PC-9 (cell line): ENCODE data around the gene UVSSA. TPM values are rescaled to one million over a fixed set of nuclear protein-coding genes. Genes with fewer than 3 reads are reported as not detected.

Experiments used
- BruUV-seq: library from RNA; stranded (reverse); fragments of 400-500 nt; replicated peaks from 2 replicates; lab custom pipeline; 2021; lab: Mats Ljungman, UMichigan
- CTCF ChIA-PET: fragments of 300-600 bp; sonication (Branson Sonifier 250); formaldehyde crosslinking; loops from one replicate; lab custom pipeline; 2022; ENCODE audit warnings: antibody characterized with exemption; lab: Charles Lee
- POLR2A ChIA-PET: fragments of 300-600 bp; sonication (Branson Sonifier 250); formaldehyde crosslinking; loops from one replicate; lab custom pipeline; 2022; ENCODE audit warnings: antibody characterized with exemption; ENCODE audit not compliant: unreplicated experiment; lab: Charles Lee
- DNase-seq, 2 experiments: peaks; one replicate each; pipeline versions ENCODE4 v3.0.0 to v3.0.0-alpha.2; 2015 to 2022; ENCODE audit warnings: mixed read lengths in 1 of 2
- H2AFZ ChIP-seq: fragments of 200-600 bp; sonication (generic); 2 replicates; pipeline ENCODE4 v1.8.1; 2017; ENCODE audit warnings: antibody characterized with exemption
- H3F3A ChIP-seq: fragments of 200-600 bp; sonication (generic); 2 replicates; pipeline ENCODE4 v1.8.1; 2017; ENCODE audit warnings: antibody characterized with exemption, mild to moderate bottlenecking, low read depth; ENCODE audit not compliant: insufficient read depth
- H3K27ac ChIP-seq: fragments of 200-600 bp; sonication (generic); 2 replicates; pipeline ENCODE4 v1.6.1; 2016; ENCODE audit warnings: mixed run types
- H3K27me3 ChIP-seq: fragments of 200-600 bp; sonication (generic); 2 replicates; pipeline ENCODE4 v1.6.1; 2016; ENCODE audit warnings: low read depth, mixed run types; ENCODE audit not compliant: insufficient read depth
- H3K36me3 ChIP-seq: fragments of 200-600 bp; sonication (generic); 2 replicates; pipeline ENCODE4 v1.6.1; 2016; ENCODE audit warnings: low read depth, mixed run types
- H3K4me1 ChIP-seq: fragments of 200-600 bp; sonication (generic); replicated peaks from 2 replicates; pipeline ENCODE4 v1.6.1; 2016; ENCODE audit warnings: mixed run types; ENCODE audit not compliant: insufficient read depth
- H3K4me2 ChIP-seq: fragments of 200-600 bp; sonication (generic); 2 replicates; pipeline ENCODE4 v1.6.1; 2017; ENCODE audit warnings: mixed run types
- H3K4me3 ChIP-seq: fragments of 200-600 bp; sonication (generic); 2 replicates; pipeline ENCODE4 v1.6.1; 2016; ENCODE audit warnings: mixed run types
- H3K79me2 ChIP-seq: fragments of 200-600 bp; sonication (generic); 2 replicates; pipeline ENCODE4 v1.6.1; 2017; ENCODE audit warnings: low read depth, mixed run types
- H3K9me2 ChIP-seq: fragments of 200-600 bp; sonication (generic); 2 replicates; pipeline ENCODE4 v1.8.1; 2017; ENCODE audit warnings: mild to moderate bottlenecking; ENCODE audit not compliant: insufficient read depth
- H3K9me3 ChIP-seq: fragments of 200-600 bp; sonication (generic); 2 replicates; pipeline ENCODE4 v1.8.1; 2016; ENCODE audit warnings: low read depth; ENCODE audit not compliant: insufficient read depth
- H4K20me1 ChIP-seq: fragments of 200-600 bp; sonication (generic); 2 replicates; pipeline ENCODE4 v1.8.1; 2017; ENCODE audit not compliant: insufficient read depth
- EZH2 ChIP-seq: fragments of 200-600 bp; sonication (generic); IDR thresholded peaks from 2 replicates; pipeline ENCODE4 v1.8.0; 2017; ENCODE audit warnings: antibody characterized with exemption, low read depth
- intact Hi-C: fragments of 100-400 bp; cut with micrococcal nuclease; formaldehyde crosslinking; loops from one replicate; pipeline ENCODE4 v1.10.0; 2022; ENCODE audit not compliant: unreplicated experiment
- total RNA-seq: library from RNA; stranded (reverse); gene quantifications from 2 replicates; pipeline ENCODE4 v1.2.3, GENCODE V29; 2021
- TF ChIP-seq, protein P1 (sequence below): fragments of 200-600 bp; sonication (generic); conservative IDR thresholded peaks from 2 replicates; pipeline ENCODE4 v1.6.1; 2017; ENCODE audit warnings: mixed run types, antibody characterized with exemption, mild to moderate bottlenecking, moderate library complexity

UVSSA gene
- total RNA-seq, 1 experiment from 2014 or later = 24.3 TPM

DNA sequence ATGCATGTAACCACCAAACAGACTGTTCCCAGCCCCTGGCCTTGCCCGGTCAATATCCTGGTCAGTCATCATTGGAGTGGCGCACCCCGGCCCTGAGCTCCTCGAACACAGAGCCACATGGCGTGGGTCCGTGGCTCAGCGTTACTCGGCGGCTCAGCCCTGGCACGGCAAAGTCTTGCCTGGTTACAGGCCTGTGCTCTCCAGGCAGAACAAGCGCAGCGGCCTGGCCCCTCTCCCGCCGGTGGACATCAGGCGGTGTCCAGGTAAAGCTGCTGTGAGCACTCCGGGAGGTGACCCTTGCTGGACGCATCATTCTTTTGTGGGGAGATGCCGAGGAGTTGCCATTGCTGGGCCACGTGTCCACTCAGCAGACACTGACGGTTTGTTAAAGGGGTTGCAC lies 6.1 kb upstream of the UVSSA start:
- no peaks in the 10 kb centered on the region for H3K27me3 ChIP-seq
- no TSS peak for BruUV-seq
- H4K20me1 ChIP-seq = no peaks in the 10 kb centered on the region; the same call in 1 of the 2 replicates
- ChIA-PET POLR2A (no interaction called here), CTCF (no interaction called here)
- H3K36me3 ChIP-seq = peaks cover 26% of the 10 kb centered on the region
- no peak overlapping the region for H3K4me2 ChIP-seq
- H3F3A ChIP-seq = peaks cover 58% of the 10 kb centered on the region
- H3K4me3 ChIP-seq = no peak overlapping the region
- intact Hi-C loops = loop anchor here (10.0 kb wide), 1 partner anchor 384 kb away; the partner anchor contains the start of genes TACC3 and TMEM129
- DNase-seq = no peak
- no peak overlapping the region for H2AFZ ChIP-seq
- no peaks in the 10 kb centered on the region for H3K9me2 ChIP-seq
- no peaks in the 10 kb centered on the region; the same call in 1 of the 2 replicates for H3K9me3 ChIP-seq
- H3K27ac ChIP-seq = no peak overlapping the region
- peaks cover 34% of the 10 kb centered on the region for H3K4me1 ChIP-seq
- no peaks in the 10 kb centered on the region for H3K79me2 ChIP-seq
- TF ChIP-seq, protein P1, sequence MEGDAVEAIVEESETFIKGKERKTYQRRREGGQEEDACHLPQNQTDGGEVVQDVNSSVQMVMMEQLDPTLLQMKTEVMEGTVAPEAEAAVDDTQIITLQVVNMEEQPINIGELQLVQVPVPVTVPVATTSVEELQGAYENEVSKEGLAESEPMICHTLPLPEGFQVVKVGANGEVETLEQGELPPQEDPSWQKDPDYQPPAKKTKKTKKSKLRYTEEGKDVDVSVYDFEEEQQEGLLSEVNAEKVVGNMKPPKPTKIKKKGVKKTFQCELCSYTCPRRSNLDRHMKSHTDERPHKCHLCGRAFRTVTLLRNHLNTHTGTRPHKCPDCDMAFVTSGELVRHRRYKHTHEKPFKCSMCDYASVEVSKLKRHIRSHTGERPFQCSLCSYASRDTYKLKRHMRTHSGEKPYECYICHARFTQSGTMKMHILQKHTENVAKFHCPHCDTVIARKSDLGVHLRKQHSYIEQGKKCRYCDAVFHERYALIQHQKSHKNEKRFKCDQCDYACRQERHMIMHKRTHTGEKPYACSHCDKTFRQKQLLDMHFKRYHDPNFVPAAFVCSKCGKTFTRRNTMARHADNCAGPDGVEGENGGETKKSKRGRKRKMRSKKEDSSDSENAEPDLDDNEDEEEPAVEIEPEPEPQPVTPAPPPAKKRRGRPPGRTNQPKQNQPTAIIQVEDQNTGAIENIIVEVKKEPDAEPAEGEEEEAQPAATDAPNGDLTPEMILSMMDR = no peak
- no peak for TF ChIP-seq EZH2

DNA sequence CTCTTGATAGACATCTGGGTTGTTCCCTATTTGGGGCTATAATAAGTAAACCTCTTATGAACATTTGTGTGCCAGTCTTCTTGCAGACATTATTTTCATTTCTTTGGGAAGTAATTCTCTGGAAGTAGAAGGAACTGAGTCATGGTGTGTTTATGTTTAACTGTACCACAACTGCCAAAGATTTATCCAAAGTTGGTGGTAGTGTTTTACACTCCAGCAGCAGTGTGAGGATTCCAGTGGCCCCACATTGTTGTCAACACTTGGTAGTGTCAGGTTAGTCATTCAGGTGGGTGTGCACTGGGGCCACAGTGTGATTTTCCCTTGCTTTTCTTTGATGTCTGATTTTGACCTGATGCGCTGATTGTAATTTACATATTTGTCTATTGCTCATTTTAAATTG lies 5.0 kb upstream of the UVSSA start:
- H3K27me3 ChIP-seq = no peaks in the 10 kb centered on the region
- no peak overlapping the region for H2AFZ ChIP-seq
- H3K4me3 ChIP-seq = no peak overlapping the region
- no peaks in the 10 kb centered on the region; the same call in 1 of the 2 replicates for H4K20me1 ChIP-seq
- POLR2A ChIA-PET = no interaction called here
- no peak overlapping the region for H3K27ac ChIP-seq
- H3F3A ChIP-seq = peaks cover 50% of the 10 kb centered on the region
- H3K79me2 ChIP-seq = no peaks in the 10 kb centered on the region
- TF ChIP-seq, protein P1 = no peak
- no peak for TF ChIP-seq EZH2
- intact Hi-C loops = loop anchor here (10.0 kb wide), 1 partner anchor 383 kb away; the partner anchor contains the start of genes TACC3 and TMEM129
- H3K9me2 ChIP-seq = no peaks in the 10 kb centered on the region
- CTCF ChIA-PET = no interaction called here
- DNase-seq = no peak
- peaks cover 30% of the 10 kb centered on the region for H3K4me1 ChIP-seq
- no TSS peak for BruUV-seq
- H3K36me3 ChIP-seq = peaks cover 18% of the 10 kb centered on the region
- H3K9me3 ChIP-seq = no peaks in the 10 kb centered on the region
- H3K4me2 ChIP-seq = no peak overlapping the region

DNA sequence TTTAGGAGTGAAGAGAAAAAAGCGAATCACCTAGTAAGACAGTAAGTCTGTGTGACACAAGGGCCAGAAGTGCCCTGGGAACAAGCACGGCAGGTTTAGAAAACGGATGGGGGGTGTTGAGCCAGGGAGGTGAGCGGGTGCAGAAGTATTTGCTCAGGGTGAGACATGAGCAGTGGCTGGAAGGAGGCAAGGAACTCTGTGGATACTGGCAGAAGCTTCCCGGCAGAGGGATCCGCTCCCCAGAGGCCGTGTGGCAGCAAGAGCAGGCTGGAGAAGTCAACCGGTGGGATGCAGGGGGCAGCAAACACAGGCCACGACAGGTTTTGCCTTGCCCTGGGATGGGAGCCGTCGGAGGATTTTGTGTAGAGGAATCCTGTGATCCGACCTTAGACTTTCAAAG lies 2.3 kb upstream of the UVSSA start:
- no peak overlapping the region; the same call in 1 of the 2 replicates for H3K27ac ChIP-seq
- CTCF ChIA-PET = no interaction called here

More for the DNA sequence above, 2.3 kb upstream of the UVSSA start:
- intact Hi-C loops = loop anchor here (1.0 to 10.0 kb wide), 5 partner anchors 14 to 1102 kb away; partner anchors contain the start of genes FGFRL1, TACC3 and TMEM129
- peak in 1 of 2 experiments; percentile 63 for DNase-seq
- peak overlapping the region; percentile 98 for H3K4me2 ChIP-seq
- POLR2A ChIA-PET = no interaction called here
- no peak for TF ChIP-seq EZH2
- TF ChIP-seq, protein P1 = no peak
- H3F3A ChIP-seq = peaks cover 44% of the 10 kb centered on the region
- peaks cover 7% of the 10 kb centered on the region for H3K36me3 ChIP-seq
- H3K9me2 ChIP-seq = no peaks in the 10 kb centered on the region
- H3K79me2 ChIP-seq = peaks cover 16% of the 10 kb centered on the region; the same call in 1 of the 2 replicates
- H3K4me3 ChIP-seq = no peak overlapping the region
- H3K9me3 ChIP-seq = no peaks in the 10 kb centered on the region
- H3K4me1 ChIP-seq = peaks cover 30% of the 10 kb centered on the region
- no peaks in the 10 kb centered on the region for H3K27me3 ChIP-seq
- H2AFZ ChIP-seq = no peak overlapping the region
- BruUV-seq = no TSS peak
- no peaks in the 10 kb centered on the region; the same call in 1 of the 2 replicates for H4K20me1 ChIP-seq
